A673 (cell line): ENCODE data around the gene PRL. TPM values are rescaled to one million over a fixed set of nuclear protein-coding genes. Genes with fewer than 3 reads are reported as not detected.

Experiments used
- BruUV-seq: library from RNA; stranded (reverse); fragments of 400-500 nt; replicated peaks from 2 replicates; lab custom pipeline; 2021; lab: Mats Ljungman, UMichigan
- CTCF ChIA-PET: fragments of 300-600 bp; sonication (Branson Sonifier 250); formaldehyde crosslinking; loops from one replicate; lab custom pipeline; 2022; ENCODE audit warnings: antibody characterized with exemption; lab: Charles Lee
- POLR2A ChIA-PET: fragments of 300-600 bp; sonication (Branson Sonifier 250); formaldehyde crosslinking; loops from one replicate; lab custom pipeline; 2022; ENCODE audit warnings: antibody characterized with exemption; ENCODE audit not compliant: low non-redundant PET; lab: Charles Lee
- DNase-seq: peaks from one replicate; pipeline ENCODE4 v3.0.0-alpha.2; 2015; ENCODE audit warnings: low spot score
- H3K27ac ChIP-seq: fragments of 200-600 bp; sonication (generic); 2 replicates; pipeline ENCODE4 v1.5.1; 2016; ENCODE audit warnings: mixed run types, low read depth, mild to moderate bottlenecking, mixed read lengths, antibody characterized with exemption, low read length; ENCODE audit not compliant: poor library complexity, severe bottlenecking
- H3K27me3 ChIP-seq: fragments of 200-600 bp; sonication (generic); replicated peaks from 2 replicates; pipeline ENCODE4 v1.6.1; 2017; ENCODE audit warnings: mixed run types, low read depth, mild to moderate bottlenecking, mixed read lengths, antibody characterized with exemption, low read length; ENCODE audit not compliant: insufficient read depth, poor library complexity
- H3K36me3 ChIP-seq: fragments of 200-600 bp; sonication (generic); 2 replicates; pipeline ENCODE4 v1.6.1; 2016; ENCODE audit warnings: mixed run types, mild to moderate bottlenecking, mixed read lengths, antibody characterized with exemption, low read length; ENCODE audit not compliant: insufficient read depth, poor library complexity, severe bottlenecking
- H3K4me1 ChIP-seq: fragments of 200-600 bp; sonication (generic); 2 replicates; pipeline ENCODE4 v1.6.1; 2017; ENCODE audit warnings: mixed run types, mild to moderate bottlenecking, mixed read lengths, antibody characterized with exemption, low read length; ENCODE audit not compliant: insufficient read depth, poor library complexity, severe bottlenecking
- H3K4me3 ChIP-seq: fragments of 200-600 bp; sonication (generic); 2 replicates; pipeline ENCODE4 v1.5.1; 2016; ENCODE audit warnings: low read depth, mixed run types, mild to moderate bottlenecking, mixed read lengths, low read length; ENCODE audit not compliant: poor library complexity, severe bottlenecking
- H3K9me3 ChIP-seq: fragments of 200-600 bp; sonication (generic); 2 replicates; pipeline ENCODE4 v1.6.1; 2016; ENCODE audit warnings: mixed run types, low read depth, mild to moderate bottlenecking, mixed read lengths, antibody characterized with exemption, low read length; ENCODE audit not compliant: poor library complexity, severe bottlenecking
- EZH2 ChIP-seq: fragments of 200-600 bp; sonication (generic); IDR thresholded peaks from 2 replicates; pipeline ENCODE4 v1.6.1; 2017; ENCODE audit warnings: borderline replicate concordance, low read depth, mild to moderate bottlenecking, mixed read lengths, antibody characterized with exemption, low read length; ENCODE audit not compliant: poor library complexity, severe bottlenecking
- intact Hi-C: fragments of 100-400 bp; cut with micrococcal nuclease; formaldehyde crosslinking; loops from one replicate; pipeline ENCODE4 v1.10.0; 2022; ENCODE audit not compliant: unreplicated experiment
- total RNA-seq: library from RNA; stranded (reverse); gene quantifications from 2 replicates; pipeline ENCODE4 v1.2.3, GENCODE V29; 2021
- TF ChIP-seq, protein P1 (sequence below): fragments of 300-800, 200-600 bp; sonication (generic); conservative IDR thresholded peaks from 2 replicates; pipeline ENCODE4 v1.5.1; 2017; ENCODE audit warnings: low read depth, mild to moderate bottlenecking, antibody characterized with exemption, low read length, moderate library complexity, mixed read lengths

The PRL gene
- total RNA-seq, 1 experiment from 2014 or later: not detected

DNA sequence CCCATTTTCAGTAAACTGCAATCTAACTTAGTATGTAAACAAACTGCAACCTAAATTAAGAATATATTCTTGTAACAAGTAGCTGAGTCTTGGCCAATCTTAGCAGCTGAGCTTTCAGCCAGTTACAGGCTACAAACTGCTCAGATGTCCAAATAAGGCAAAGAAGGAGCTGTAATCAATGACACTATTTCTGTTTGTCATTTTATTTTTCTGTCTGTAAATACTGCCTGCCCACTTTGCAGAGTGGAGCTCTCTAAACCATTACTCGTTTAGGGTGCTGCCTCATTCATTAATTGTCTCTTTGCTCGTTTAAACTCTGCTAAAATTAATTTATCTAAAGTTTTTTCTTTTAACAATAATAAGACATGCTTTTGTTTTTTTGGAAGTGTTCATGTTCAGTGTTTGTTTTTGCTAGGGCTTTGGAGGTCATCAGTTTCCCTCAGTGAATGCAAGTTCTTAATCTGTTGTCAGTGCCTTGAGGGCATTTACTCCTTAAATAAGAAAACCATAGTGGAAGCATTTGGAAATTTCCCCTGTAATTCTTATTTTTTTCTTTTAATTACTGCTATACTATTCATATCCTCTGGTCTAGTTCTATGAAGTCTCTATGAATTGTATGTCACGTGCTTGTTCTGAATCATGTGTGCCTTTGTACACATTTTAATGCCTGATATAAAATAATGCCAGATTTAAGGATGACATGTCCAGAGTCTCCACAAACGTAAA lies 3.6 kb upstream of the PRL start:
- POLR2A ChIA-PET: no interaction called here
- no peaks in the 10 kb centered on the region for H3K4me1 ChIP-seq
- H3K9me3 ChIP-seq: no peaks in the 10 kb centered on the region
- intact Hi-C loops: no loop called here
- BruUV-seq: no TSS peak
- TF ChIP-seq EZH2: no peak
- TF ChIP-seq, protein P1, sequence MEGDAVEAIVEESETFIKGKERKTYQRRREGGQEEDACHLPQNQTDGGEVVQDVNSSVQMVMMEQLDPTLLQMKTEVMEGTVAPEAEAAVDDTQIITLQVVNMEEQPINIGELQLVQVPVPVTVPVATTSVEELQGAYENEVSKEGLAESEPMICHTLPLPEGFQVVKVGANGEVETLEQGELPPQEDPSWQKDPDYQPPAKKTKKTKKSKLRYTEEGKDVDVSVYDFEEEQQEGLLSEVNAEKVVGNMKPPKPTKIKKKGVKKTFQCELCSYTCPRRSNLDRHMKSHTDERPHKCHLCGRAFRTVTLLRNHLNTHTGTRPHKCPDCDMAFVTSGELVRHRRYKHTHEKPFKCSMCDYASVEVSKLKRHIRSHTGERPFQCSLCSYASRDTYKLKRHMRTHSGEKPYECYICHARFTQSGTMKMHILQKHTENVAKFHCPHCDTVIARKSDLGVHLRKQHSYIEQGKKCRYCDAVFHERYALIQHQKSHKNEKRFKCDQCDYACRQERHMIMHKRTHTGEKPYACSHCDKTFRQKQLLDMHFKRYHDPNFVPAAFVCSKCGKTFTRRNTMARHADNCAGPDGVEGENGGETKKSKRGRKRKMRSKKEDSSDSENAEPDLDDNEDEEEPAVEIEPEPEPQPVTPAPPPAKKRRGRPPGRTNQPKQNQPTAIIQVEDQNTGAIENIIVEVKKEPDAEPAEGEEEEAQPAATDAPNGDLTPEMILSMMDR: no peak
- H3K27ac ChIP-seq: no peak overlapping the region
- H3K36me3 ChIP-seq: no peaks in the 10 kb centered on the region
- CTCF ChIA-PET: no interaction called here
- H3K27me3 ChIP-seq: no peaks in the 10 kb centered on the region
- no peak for DNase-seq
- no peak overlapping the region for H3K4me3 ChIP-seq

DNA sequence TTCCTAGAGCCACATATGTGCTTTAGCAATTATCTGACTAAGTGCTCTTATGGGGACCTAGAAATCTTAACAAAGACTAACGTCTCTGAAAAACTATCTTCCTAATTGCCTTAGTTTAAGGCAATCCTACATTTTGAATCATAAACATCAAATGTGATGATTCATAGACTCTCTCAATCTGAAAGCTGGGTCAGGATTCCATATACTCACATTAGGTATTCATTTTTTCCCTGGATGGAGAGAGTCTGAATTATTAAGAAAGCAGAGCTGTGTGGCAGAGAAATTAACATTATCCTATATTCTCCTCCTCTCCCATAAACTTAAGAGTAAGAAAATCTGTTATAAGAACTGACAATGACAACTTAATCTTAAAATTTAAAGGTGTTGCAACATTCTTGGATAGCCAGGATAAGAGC lies 1.6 kb upstream of the PRL start:
- no TSS peak for BruUV-seq
- Histone ChIP-seq H3K9me3 (no peaks in the 10 kb centered on the region), H3K4me3 (no peak overlapping the region), H3K27ac (no peak overlapping the region), H3K27me3 (no peaks in the 10 kb centered on the region), H3K36me3 (no peaks in the 10 kb centered on the region), H3K4me1 (no peaks in the 10 kb centered on the region)
- no peak for TF ChIP-seq EZH2
- TF ChIP-seq, protein P1: no peak
- DNase-seq: no peak
- ChIA-PET CTCF (no interaction called here), POLR2A (interaction anchor here (0.6 kb wide), 1 partner anchor 14 kb away, joined by 4 read pairs; no protein-coding TSS in a partner anchor)
- intact Hi-C loops: no loop called here

DNA sequence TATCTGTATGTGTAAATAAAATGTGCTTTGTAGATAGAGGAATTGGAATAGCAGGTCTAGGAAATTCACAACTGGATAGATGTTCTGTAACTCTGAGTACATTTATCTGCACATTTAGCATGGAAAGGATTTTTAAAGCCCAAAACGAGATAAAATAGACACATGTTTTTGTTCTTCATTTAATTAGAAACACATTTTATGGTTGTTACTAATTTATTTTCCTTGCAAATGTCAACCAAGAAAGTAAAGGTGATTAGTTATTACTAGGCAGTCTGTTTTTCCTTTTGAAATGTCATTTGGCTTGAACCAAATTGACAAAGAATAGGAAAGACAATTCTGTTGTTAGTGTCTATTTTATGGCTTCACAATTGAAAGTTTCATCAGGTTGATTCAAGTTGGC lies 769 bp downstream of the PRL start:
- Histone ChIP-seq H3K27me3 (no peaks in the 10 kb centered on the region), H3K4me1 (no peaks in the 10 kb centered on the region), H3K36me3 (no peaks in the 10 kb centered on the region), H3K9me3 (no peaks in the 10 kb centered on the region), H3K27ac (no peak overlapping the region), H3K4me3 (no peak overlapping the region)
- BruUV-seq: no TSS peak
- DNase-seq: no peak
- intact Hi-C loops: no loop called here
- TF ChIP-seq, protein P1: no peak
- POLR2A ChIA-PET: no interaction called here
- CTCF ChIA-PET: no interaction called here
